ENCODE data around the gene FNDC3B.

DNA sequence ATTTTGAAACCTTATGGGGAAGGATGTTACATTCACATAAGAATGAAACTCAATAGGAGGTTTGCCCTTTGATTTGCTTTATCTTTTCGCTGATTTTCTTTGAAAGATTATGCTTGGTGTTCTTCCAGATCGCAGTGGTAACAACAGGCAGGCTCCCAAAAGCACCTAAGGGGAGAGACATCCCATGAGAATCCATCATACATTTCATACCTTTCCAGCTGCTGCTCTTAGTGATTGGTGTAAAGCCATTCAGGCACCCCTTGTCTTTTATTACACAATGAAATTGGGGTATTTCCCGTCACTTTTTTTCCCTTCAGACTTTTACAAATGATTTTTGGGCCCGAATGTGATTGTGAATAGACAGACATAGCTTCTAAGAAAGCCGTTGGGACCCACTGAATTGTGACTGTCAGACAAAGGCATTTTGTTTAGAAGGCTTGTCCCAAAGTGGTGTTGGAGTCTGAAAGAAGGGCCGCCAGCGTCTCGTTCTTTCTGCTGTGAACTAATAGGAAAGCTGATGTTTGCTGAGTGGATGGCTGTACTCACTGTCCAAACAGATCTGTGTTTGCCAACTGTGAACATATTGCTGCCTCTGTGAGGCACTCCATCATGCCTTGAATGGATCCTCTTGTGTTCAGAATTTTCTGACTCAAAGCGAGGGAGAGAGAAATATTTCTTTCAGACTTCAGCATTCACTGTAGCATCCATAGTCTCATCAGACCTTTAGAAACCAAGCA is 164.3 kb downstream of the FNDC3B start:
- TF ChIP-seq SIN3A (IDR thresholded peaks at IDR 0.05; ENCODE audit: borderline replicate concordance, insufficient read depth, low read length) (no peak), POLR2AphosphoS5 (IDR thresholded peaks at IDR 0.05; ENCODE audit: low read depth, low read length) (no peak), FOXP2 (optimal IDR thresholded peaks at IDR 0.05; ENCODE audit: borderline replicate concordance, extremely low read depth, extremely low read length, insufficient read depth) (no peak), TAF1 (IDR thresholded peaks at IDR 0.05; ENCODE audit: borderline replicate concordance, insufficient read depth, low read length) (no peak)
- TF ChIP-seq, protein P1, sequence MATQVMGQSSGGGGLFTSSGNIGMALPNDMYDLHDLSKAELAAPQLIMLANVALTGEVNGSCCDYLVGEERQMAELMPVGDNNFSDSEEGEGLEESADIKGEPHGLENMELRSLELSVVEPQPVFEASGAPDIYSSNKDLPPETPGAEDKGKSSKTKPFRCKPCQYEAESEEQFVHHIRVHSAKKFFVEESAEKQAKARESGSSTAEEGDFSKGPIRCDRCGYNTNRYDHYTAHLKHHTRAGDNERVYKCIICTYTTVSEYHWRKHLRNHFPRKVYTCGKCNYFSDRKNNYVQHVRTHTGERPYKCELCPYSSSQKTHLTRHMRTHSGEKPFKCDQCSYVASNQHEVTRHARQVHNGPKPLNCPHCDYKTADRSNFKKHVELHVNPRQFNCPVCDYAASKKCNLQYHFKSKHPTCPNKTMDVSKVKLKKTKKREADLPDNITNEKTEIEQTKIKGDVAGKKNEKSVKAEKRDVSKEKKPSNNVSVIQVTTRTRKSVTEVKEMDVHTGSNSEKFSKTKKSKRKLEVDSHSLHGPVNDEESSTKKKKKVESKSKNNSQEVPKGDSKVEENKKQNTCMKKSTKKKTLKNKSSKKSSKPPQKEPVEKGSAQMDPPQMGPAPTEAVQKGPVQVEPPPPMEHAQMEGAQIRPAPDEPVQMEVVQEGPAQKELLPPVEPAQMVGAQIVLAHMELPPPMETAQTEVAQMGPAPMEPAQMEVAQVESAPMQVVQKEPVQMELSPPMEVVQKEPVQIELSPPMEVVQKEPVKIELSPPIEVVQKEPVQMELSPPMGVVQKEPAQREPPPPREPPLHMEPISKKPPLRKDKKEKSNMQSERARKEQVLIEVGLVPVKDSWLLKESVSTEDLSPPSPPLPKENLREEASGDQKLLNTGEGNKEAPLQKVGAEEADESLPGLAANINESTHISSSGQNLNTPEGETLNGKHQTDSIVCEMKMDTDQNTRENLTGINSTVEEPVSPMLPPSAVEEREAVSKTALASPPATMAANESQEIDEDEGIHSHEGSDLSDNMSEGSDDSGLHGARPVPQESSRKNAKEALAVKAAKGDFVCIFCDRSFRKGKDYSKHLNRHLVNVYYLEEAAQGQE (IDR thresholded peaks at IDR 0.05; ENCODE audit: insufficient read depth in 1 of 2, low read depth in 2 of 2, low read length in 2 of 2), result no peak

Data from PFSK-1 (cell line).